Ascending aorta (tissue), 2 donors: ENCODE data around the gene KIF16B. TPM values are rescaled to one million over a fixed set of nuclear protein-coding genes. Genes with fewer than 3 reads are reported as not detected.

ENCODE experiments used
- DNase-seq, 2 donors: peaks; one replicate each; pipeline ENCODE4 v3.0.0-alpha.2; 2019; ENCODE audit warnings: low spot score in 2 of 2
- H3K27ac ChIP-seq, 2 donors: fragments of 200-600 bp; sonication (generic); one replicate each; pipeline ENCODE4 v1.5.1; 2016 to 2017; ENCODE audit warnings: mild to moderate bottlenecking in 1 of 2
- H3K27me3 ChIP-seq: fragments of 200-600 bp; sonication (generic); one replicate; pipeline ENCODE4 v1.5.1; 2017
- H3K36me3 ChIP-seq, 2 donors: fragments of 200-600 bp; sonication (generic); one replicate each; pipeline ENCODE4 v1.5.1; 2016
- H3K4me1 ChIP-seq, 2 donors: fragments of 200-600 bp; sonication (generic); one replicate each; pipeline ENCODE4 v1.5.1; 2016 to 2017; ENCODE audit warnings: mild to moderate bottlenecking in 1 of 2
- H3K4me3 ChIP-seq, 2 donors: fragments of 200-600 bp; sonication (generic); one replicate each; pipeline ENCODE4 v1.5.1; 2016 to 2017; ENCODE audit warnings: mild to moderate bottlenecking in 1 of 2
- H3K9me3 ChIP-seq, 2 donors: fragments of 200-600 bp; sonication (generic); one replicate each; pipeline ENCODE4 v1.5.1; 2016
- CTCF ChIP-seq, 3 experiments: fragments of 200-600 bp in 2 of 3; fragments of 450-650 bp in 1 of 3; sonication (generic) in 2 of 3; IDR thresholded peaks; one replicate each; pipeline ENCODE4 v1.5.1; 2016 to 2019; ENCODE audit warnings: antibody characterized with exemption in 3 of 3, mild to moderate bottlenecking in 1 of 3, moderate library complexity in 1 of 3
- intact Hi-C: fragments of 100-400 bp; cut with DNase I; formaldehyde crosslinking; loops from one replicate; pipeline ENCODE4 v1.15.1; 2023
- total RNA-seq: library from RNA; depleted of rRNA; stranded (reverse); fragments of >200 nt; gene quantifications from one replicate; pipeline ENCODE4 v1.1.0, GENCODE V29; 2016

The KIF16B gene
- total RNA-seq, 1 donor from 2014 or later = 6.3 TPM

- no peaks in the 10 kb centered on the region for H3K36me3 ChIP-seq
Observed at GRCh38 chr20:16246870-16247269, 326.4 kb downstream of the KIF16B start.

GRCh38 chr20:16246291-16246690 lies 327.0 kb downstream of the KIF16B start:
- Histone ChIP-seq H3K4me1 (no peaks in the 10 kb centered on the region), H3K36me3 (no peaks in the 10 kb centered on the region), H3K9me3 (no peaks in the 10 kb centered on the region), H3K27me3 (no peaks in the 10 kb centered on the region), H3K4me3 (no peak overlapping the region), H3K27ac (no peak overlapping the region)
- TF ChIP-seq CTCF (IDR thresholded peaks at IDR 0.05) = no peak
- intact Hi-C loops = no loop called here
- no peak for DNase-seq

More at GRCh38 chr20:16246870-16247269, 326.4 kb downstream of the KIF16B start:
- DNase-seq = no peak
- TF ChIP-seq CTCF (IDR thresholded peaks at IDR 0.05) = no peak
- Histone ChIP-seq H3K9me3 (no peaks in the 10 kb centered on the region), H3K27ac (no peak overlapping the region), H3K4me1 (no peaks in the 10 kb centered on the region), H3K27me3 (no peaks in the 10 kb centered on the region), H3K4me3 (no peak overlapping the region)
- intact Hi-C loops = no loop called here

- Histone ChIP-seq H3K27me3 (no peaks in the 10 kb centered on the region), H3K4me1 (no peaks in the 10 kb centered on the region), H3K9me3 (no peaks in the 10 kb centered on the region), H3K36me3 (no peaks in the 10 kb centered on the region), H3K4me3 (no peak overlapping the region), H3K27ac (no peak overlapping the region)
- no peak for DNase-seq
- TF ChIP-seq CTCF (IDR thresholded peaks at IDR 0.05) = no peak
- intact Hi-C loops = no loop called here
Observed at GRCh38 chr20:16245879-16246278, 327.4 kb downstream of the KIF16B start.

- no peak for DNase-seq
- Histone ChIP-seq H3K36me3 (no peaks in the 10 kb centered on the region), H3K9me3 (peaks cover 0 to 1% of the 10 kb centered on the region in 2 donors), H3K27ac (no peak overlapping the region), H3K4me3 (no peak overlapping the region), H3K27me3 (no peaks in the 10 kb centered on the region), H3K4me1 (no peaks in the 10 kb centered on the region)
- intact Hi-C loops = no loop called here
- no peak for TF ChIP-seq CTCF (IDR thresholded peaks at IDR 0.05)
Observed at GRCh38 chr20:16244892-16245291, 328.4 kb downstream of the KIF16B start.

DNA sequence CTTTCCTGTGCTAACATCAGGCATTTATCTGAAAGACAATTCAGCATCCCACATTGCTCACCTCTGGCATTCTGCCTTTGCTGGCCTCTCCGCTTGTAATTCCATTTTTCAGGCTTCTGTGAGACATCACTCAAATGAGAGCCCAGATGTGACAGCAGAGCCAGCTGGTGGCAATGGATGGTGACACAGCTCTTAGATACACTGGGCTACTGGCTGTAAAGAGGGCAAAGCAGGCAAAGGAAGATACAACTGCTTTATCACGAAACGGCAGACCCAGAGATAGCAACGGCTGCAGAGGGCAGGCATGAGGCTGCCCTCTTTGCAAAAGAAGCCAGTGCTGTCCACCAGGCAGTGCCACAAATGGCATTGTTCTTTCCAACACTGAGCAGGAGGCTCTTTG lies 329.8 kb downstream of the KIF16B start:
- no peak for DNase-seq
- H3K4me3 ChIP-seq = no peak overlapping the region
- no peak for TF ChIP-seq CTCF (IDR thresholded peaks at IDR 0.05)
- H3K27me3 ChIP-seq = no peaks in the 10 kb centered on the region
- H3K36me3 ChIP-seq = no peaks in the 10 kb centered on the region
- H3K9me3 ChIP-seq = peaks cover 0 to 4% of the 10 kb centered on the region in 2 donors
- intact Hi-C loops = no loop called here
- no peak overlapping the region for H3K27ac ChIP-seq
- H3K4me1 ChIP-seq = no peaks in the 10 kb centered on the region

DNA sequence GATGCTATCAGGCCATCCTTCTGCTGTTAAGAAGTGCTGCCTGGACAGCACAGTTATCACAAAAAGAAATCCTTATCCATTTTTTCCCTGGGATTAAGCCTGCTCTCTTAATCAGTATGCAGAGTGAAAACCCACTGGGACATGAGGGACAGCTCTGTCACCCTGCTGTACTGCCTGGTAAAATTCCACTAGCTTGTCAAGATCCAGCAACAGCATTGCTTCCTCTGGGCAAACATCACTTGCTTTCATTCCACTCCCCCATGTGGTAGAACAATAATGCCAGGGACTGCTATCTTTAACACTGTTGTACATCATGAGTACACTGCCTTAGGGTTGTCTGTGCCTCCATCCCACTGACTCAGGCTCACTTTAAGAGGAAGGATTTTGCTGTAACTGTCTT lies 331.3 kb downstream of the KIF16B start:
- Histone ChIP-seq H3K27me3 (no peaks in the 10 kb centered on the region), H3K4me1 (no peaks in the 10 kb centered on the region), H3K9me3 (peaks cover 0 to 10% of the 10 kb centered on the region in 2 donors), H3K27ac (no peak overlapping the region), H3K36me3 (no peaks in the 10 kb centered on the region), H3K4me3 (no peak overlapping the region)
- DNase-seq = no peak
- no peak for TF ChIP-seq CTCF (IDR thresholded peaks at IDR 0.05)
- intact Hi-C loops = no loop called here
